Islet precursor cell (in vitro differentiated cells): ENCODE measurements around the gene TARBP2.

Source experiments
- DNase-seq: peaks from one replicate; pipeline ENCODE4 v3.0.0-alpha.2; 2018

TARBP2 gene

DNA sequence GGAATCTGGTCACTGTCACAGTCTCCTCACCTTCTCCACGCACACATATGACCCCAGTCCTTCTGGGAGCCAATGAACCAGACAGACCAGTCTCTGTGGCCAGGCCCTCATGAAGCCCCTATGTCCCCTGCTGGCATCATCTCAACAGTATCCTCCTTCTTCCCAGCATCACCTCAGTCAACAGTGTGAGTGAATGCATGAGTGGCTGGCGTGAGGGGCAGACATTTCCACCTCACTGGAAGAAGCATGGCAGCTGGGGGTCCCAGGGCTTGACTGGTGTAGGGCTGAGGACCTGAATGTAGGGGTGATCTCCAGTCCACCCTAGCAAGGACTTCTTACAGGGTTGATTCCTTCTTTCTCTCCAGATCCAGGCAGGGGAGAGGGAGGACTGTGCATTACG is 3.6 kb upstream of the TARBP2 start:
- no peak for DNase-seq

DNA sequence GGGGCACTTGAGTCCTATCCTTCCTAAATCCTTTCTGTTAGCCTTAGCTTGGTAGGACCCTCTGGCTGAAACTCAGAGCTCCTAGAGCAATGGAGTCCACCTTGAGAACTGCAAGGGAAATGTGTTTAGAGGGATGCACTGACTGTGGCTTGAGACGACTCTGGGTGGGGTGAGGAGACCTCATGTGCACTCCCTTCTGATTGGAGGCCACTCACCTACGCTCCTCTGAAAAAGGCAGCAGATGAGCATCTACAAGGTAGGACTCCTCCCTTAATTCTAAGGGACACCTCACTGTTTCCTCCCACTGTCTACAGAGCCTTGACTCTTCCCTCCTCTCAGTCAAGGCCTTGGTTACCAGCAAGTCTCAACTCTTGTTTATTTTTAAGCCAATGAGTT is 2.9 kb upstream of the TARBP2 start:
- DNase-seq, result peak; percentile 45

DNA sequence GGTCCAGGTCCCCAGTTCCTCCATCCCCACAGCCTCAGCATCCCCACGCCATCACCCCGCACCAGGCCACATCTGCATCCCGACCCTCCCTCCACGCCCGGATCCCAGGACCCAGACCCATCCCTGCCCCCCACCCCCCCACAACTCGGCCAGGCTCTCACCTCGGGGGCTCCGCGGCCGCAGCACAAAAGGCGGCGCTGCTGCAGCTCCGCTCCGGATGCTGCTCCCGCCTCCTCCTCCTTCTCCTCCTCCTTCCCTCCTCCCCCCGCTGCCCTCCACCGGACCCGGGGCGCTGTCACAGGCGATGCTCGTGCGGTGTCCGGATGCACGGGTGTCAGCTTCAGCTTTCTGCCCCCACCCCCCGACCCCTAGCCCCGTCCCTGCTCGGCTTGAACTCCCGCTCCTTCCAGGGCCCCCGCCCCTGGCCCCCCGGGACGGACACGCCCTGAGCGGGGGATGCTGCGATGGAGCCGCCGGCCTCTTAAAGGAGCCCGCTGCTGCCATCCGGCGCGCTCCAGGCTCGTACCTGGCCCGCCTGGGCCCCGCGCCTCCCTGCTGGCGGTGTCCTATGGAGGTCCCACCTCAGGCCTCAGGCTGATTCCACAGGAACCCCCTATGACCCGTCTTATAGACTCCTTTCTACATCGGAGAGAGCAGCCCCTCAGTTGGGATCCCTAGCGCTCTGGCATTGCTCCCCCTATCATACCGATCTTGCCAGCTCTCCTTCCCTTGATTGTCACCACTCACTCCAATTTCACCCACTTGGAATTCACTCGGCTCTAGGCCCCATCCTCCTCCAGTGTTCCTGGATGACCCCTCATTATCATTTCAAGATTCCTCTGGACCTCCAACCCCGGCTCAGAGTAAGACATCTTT is 1.6 kb upstream of the TARBP2 start, which contains the start of gene MAP3K12:
TSS of gene MAP3K12 (minus strand) at position 193 of the 876 bp plus-strand sequence. CDS start 12,067 bp downstream, outside the sequence.
- DNase-seq, result peak; percentile 90

DNA sequence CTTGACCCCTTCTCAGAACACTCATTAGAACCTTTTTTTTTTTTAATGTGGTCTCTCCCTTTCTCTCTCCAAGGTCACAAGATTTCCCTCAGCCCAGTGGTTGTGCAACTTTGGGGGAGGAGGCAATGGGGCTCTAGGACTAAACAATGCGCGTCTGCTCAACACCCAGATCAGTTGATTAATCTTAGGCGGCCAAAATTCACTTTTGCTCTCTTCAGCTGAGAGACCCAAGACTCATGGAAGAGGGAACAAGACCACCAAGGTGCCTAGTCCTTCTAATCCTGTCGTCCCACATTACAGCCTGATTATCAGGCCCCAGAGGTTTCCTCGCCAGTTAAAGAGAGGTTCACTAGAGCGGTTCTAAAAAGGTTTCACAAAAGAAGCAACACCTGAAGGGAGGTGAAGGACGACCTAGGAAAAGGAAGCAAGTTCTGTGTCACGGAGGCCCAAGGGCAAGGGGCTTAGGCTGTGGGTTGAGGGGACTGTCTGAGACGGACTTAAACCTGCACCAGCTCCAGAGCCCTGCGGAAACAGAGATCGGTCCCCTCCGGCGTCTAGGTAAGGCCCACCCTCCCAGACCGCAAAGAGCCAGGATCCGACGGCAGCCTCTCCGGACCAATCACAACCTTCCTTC is 824 bp upstream of the TARBP2 start:
- DNase-seq, result no peak

DNA sequence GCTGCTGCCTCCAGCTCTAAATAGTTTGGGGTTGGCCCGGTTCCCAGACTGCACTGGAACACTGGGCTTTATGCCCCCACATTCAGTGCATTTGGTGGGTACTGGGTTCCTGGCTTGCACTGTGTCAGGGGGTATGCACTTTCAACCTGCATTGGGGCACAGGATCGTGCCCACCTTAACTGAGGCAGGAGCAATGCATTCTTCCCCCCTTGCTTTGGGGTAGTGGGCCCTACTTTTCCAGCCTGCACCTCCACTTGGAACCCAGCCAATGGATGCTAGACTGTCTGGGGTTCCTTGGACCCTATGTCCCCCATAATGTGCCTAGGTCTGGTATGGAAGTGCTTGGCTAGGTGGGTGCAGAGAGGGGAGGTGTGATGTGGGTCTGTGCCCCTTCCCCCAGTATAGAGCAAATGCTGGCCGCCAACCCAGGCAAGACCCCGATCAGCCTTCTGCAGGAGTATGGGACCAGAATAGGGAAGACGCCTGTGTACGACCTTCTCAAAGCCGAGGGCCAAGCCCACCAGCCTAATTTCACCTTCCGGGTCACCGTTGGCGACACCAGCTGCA is 615 bp downstream of the TARBP2 start:
- DNase-seq, result no peak

DNA sequence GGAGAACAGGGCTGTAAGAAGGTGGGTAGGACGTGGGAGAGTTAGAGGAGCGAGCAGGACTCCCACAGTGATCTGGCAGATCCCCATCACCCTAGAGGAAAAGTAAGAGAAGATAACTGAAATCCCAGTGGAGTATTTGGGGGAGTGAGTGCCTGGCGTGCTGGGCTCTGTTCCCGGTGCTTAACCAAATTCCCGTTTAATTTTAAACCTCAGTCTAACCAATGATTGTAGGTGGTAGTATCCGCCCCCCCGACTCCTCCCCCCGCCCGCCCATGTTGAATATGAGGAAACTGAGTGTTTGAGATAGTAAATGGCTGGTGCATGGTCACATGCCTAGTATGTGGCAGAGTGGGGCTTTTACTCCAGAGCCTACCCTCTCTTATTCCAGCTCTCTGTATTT is 1.2 kb downstream of the TARBP2 start:
- DNase-seq, result no peak

DNA sequence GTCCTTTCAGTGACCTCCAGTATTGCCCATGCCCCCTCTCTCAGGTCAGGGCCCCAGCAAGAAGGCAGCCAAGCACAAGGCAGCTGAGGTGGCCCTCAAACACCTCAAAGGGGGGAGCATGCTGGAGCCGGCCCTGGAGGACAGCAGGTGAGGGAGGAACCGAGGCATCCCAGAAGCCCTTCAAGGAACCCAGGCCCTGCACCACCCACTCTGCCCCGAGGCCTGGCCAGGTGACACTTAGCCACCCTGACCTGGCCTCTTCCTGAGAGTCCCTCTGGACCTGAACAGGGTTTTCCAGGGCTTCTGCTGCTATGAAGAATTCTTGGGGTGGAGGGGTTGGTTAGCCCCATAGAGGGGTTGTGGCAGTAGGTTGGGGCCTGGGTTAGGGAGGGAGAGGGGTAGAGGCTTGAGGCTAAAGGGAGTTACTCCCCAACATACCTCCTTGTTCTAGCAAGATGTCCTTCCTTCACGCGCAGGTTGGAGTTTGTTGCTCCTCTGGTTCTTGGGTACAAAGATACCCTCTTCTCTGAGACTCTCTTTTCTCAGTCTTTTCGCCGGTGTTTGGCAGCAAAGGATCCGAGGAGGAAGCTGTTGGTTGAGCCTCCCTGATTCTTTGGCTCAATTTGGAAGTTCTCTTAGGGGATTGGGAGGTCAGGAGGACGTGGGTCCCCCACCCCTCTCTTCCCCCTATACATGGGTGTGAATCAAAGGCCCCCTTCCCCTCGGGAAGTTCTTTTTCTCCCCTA is 2.1 kb downstream of the TARBP2 start:
- peak; percentile 48 for DNase-seq

DNA sequence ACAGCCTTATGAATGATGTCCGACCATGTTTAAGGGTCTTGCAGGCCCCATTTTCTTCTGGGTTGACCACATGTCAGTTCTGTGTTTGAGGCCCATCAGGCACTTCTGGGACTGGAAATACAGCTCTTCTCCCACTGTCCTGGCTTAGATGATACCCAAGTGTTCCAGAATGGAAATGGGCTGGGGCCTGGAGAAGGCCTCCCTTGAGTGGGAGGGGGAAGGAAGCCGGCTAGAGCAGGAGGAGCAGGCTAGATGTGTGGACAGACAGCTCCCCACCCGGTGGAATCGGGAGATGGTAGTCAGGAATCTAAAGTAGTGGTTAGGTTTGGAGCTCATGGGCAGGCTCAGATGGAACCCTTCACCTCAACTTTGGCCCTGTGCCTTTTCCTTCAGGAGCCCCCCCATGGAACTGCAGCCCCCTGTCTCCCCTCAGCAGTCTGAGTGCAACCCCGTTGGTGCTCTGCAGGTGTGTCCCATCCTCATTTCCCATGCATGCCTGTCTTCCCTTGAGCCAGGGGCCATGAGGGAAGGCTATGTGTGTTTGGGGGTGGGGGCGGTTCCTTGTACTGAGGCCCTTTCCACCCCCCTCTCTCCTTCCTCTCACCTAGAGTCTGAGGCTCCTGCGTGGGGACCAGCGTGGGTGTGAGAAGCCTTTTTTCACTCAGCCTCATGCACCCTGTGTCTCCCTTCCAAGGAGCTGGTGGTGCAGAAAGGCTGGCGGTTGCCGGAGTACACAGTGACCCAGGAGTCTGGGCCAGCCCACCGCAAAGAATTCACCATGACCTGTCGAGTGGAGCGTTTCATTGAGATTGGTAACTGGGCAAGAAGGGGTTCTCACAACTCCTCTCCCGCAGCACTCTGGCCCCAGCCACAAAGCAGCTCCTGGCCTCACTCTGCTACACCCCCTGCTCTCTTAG is 3.2 kb downstream of the TARBP2 start:
- DNase-seq, result peak; percentile 55

DNA sequence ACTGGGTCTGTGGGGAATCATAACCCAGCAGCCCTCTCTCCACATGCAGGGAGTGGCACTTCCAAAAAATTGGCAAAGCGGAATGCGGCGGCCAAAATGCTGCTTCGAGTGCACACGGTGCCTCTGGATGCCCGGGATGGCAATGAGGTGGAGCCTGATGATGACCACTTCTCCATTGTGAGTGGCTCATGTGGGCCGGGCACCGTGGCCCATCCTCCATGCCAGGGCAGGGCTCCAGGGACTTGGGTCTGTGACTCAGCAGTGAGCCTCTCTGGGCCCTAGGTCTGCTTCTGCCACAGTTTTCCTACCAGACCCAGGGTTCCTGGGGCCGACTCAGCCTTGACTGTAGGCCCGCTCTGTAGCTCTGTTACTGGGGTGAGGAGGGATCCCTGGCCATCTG is 4.0 kb downstream of the TARBP2 start:
- DNase-seq, result peak; percentile 52

DNA sequence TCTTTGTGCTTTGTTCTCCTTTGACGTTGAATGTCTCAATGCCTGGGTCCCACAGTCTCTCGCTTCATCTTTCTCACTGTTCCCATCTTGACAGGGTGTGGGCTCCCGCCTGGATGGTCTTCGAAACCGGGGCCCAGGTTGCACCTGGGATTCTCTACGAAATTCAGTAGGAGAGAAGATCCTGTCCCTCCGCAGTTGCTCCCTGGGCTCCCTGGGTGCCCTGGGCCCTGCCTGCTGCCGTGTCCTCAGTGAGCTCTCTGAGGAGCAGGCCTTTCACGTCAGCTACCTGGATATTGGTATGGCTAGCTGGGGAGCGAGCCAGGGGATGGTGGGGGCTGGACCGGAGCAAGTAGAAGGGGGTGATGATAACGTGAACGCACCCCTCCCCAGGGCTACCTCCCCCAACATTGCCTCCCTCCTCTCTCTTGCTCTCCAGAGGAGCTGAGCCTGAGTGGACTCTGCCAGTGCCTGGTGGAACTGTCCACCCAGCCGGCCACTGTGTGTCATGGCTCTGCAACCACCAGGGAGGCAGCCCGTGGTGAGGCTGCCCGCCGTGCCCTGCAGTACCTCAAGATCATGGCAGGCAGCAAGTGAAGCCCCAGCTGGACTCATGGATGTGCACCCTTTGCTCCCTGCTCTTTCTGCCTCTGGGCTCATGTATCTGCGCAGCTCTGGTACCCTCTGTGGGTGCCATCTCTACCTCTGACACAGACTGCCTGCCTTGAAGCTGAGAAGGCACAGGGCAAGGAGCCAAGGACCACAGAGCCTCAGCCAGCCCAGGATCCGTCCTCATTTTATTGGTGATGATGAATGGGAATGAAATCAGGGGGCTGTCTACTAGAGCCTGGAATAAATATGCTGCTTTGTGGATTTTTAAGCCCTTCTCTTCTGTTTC is 4.7 kb downstream of the TARBP2 start:
- DNase-seq, result peak; percentile 56

DNA sequence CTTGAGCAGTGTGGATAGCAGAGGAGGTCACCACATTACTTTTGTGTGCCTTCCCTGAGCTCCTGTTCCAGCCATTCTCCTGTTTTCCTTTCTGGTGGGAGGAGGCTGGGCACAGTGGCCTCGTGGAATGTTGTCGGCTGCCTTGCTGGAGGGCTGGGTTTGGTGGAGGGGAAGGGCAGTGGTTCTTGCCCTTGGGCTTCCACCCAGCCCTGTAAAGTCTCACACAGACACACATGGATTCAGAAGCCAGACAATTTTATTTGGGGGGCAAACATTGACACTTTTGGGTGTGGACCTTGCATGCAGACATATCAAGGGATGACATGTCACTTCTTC is 5.3 kb downstream of the TARBP2 start:
- no peak for DNase-seq

DNA sequence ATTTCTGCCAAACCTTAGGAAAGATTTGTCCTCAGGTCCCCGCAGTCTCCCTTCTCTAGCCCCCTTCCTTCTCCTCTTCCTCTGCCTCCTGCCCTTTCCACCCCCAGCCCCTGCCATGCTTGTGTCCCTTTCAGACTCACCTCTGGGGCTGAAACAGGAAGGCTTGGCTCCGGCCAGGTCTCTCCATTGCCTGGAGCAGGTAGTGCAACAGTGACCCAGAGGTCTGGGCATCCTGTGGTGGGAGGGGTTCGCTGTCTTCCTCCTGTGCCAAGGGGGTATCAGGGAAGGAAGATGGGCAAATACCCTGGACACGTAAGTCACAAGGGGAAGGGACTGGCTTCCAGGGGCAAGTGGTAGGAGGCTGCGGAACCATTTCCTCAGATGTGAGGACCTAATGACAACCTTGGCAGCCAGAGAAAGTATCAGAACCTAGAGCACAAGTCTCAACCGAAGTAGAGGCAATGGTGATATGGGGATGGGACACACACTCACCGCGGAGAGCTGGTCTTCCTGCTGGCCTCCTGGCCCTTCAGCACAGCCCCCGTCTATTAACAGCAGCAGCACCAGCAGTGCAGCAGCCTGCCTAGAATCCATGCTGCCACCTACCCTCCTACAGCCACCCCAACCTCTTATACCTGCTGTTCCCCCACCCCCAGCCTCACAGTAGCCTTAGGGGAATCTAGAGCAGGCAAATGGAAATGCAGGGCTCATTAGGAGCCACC is 6.0 kb downstream of the TARBP2 start, which contains the start of gene NPFF:
TSS of gene NPFF (minus strand) at position 604 of the 722 bp plus-strand sequence. CDS start at position 594, 10 bp downstream.
- peak; percentile 58 for DNase-seq

DNA sequence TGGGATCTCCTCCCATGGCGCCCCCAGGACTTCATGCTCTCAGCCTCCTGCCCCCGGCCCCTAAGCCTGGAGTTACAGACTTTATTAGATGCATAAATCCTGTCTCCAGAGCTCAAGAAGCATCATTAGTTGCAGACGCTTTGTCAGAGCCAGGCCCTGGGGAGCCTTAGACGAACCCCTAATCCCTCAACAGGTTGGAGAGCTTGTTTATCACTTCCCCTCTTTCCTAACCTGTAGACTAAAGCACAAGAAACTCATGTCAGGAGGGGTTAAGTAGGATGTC is 6.5 kb downstream of the TARBP2 start:
- no peak for DNase-seq

DNA sequence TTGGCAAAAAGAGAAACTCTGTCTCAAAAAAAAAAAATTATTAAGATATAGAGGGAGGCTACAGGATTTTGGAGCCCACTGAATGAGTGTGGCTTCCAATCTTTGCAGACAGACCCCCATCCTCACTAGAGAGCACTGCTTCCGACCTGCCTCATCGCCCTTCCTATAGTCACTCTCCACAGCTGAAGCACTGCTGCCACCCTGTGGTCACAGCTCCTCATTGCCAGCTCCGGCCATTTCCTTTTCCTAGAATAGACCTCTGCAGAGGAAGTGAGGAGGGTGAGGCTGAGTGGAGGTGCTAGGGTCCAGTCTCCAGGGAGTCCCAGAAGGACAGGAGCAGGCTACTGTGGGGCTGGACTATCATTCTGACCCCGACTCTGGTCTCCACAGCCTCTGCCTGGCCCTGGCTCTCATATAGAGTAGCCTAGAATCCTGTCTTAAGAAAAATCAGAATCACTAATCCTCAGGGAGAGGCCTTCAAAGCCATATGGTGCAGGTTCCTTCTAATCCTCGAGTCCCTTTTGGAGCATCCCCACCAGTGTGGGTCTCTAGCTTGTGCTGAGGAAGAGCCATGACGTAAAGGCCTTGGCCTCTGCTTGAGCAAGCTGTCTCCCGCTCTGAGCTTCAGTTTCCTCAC is 7.6 kb downstream of the TARBP2 start:
- peak; percentile 97 for DNase-seq

DNA sequence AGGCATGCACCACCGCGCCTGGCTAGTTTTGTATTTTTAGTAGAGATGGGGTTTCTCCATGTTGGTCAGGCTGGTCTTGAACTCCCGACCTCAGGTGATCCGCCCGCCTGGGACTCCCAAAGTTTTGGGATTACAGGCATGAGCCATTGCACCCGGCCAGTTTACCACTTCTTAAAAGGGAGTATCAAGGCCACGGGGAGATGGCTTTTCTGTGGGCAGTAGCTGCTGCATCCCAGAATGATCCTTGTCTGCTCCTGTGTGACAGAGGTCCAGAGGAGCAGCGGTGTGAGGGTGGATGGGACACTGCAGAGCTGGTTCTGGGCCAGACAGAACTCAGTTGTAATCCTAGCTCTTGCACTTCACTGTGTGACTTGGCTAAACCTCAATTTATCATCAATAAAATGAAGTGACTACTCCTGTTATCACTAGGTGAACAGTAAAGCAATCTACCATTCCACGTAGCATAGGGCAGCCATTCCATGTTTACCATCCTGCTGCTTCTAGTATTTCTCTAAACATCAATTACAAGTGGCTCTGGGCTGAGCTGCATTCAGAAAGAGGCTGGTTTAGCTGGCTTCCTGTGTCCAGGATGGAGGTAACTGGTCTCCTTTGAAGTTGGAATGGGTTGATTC is 9.2 kb downstream of the TARBP2 start:
- DNase-seq, result no peak

DNA sequence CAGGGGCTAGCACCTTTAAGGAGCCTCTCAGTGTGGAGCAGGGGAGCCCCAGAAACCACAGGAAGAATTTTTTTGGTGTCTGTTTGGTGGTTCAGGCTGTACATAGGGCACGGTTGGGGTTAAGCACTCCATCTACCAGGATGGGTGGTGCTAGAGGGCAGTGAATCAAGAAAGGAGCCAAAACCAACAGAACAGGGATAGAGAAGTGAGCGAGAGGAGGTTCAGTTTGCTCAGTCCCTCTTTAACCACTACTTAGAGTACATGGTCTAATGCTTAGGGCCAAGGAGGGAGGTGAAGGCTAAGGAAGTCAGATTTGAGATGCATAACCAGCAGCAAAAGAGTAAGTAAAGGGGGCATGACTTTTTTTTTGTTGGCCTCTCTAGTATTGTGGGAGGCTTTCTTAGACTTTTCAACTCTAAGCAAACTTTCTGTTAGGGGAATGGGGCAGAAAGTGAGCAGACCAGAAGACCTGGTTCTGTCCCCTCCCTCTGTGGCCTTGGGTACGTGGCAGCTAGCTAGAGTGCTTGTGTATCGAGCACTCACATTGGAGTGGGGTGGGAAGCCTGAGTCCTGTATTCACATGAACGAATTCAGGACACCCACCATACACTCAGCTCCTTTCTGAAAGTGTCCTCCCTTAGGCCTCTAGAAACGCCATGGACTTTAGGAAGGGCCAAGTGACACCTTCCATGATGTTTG is 12.8 kb downstream of the TARBP2 start:
- DNase-seq, result no peak

DNA sequence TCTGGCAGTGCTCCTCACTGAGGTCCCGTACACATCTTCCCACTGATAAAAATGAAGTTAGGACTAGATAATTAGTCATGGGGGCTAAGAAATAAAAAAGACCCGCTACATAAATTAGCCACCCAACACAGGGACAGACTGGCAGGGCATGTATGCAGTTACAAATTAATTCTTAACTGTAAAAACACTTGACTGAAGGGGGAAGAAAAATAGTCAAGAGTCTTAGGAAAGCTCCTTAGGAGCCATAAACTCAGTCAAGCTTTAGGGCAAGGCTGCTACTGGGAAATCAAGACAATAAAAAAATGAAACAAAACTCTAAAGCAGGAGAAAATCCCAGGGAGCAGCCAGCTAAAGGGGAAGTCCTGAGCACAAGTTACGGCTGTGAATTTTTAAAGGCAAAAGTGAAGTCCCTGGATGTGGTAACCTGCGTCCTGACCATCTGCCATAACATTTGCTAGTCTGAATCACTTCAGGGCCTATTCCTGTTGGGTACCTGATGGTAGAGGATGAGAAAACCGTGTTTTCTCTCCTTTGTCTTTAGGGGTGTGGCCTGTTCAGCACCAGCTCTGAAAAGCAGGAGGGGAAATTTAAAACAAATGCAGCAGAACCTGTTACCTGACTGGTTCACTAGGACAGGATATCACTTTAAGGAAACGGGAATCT is 13.7 kb downstream of the TARBP2 start:
- no peak for DNase-seq

DNA sequence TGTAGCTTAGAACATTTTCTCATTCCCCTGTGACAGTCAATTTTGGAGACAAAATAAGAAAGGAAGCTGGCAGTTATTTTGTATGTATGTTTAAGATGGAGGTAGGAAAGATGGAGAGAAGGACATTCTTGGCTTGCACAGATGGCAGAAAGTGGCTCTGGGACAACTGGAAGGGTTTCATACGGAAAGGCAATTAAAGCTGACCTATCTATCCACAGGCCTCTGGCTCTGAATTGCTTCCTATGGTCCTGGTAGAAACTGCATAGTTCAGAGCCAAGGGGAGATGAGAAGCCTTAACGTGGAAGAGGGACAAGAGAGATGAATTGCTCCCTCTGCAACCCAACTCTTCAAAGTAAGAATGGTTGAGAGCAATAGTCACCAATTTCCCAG is 14.2 kb downstream of the TARBP2 start:
- DNase-seq, result no peak
